HG02852 (cell line): ENCODE data around the gene GTSE1.

Experiments used
- ATAC-seq: cut with Tn5 transposase; IDR thresholded peaks from one replicate; pipeline ENCODE4 v1.9.1; 2021; ENCODE audit warnings: mild to moderate bottlenecking, moderate library complexity; ENCODE audit not compliant: unreplicated experiment

The GTSE1 gene

DNA sequence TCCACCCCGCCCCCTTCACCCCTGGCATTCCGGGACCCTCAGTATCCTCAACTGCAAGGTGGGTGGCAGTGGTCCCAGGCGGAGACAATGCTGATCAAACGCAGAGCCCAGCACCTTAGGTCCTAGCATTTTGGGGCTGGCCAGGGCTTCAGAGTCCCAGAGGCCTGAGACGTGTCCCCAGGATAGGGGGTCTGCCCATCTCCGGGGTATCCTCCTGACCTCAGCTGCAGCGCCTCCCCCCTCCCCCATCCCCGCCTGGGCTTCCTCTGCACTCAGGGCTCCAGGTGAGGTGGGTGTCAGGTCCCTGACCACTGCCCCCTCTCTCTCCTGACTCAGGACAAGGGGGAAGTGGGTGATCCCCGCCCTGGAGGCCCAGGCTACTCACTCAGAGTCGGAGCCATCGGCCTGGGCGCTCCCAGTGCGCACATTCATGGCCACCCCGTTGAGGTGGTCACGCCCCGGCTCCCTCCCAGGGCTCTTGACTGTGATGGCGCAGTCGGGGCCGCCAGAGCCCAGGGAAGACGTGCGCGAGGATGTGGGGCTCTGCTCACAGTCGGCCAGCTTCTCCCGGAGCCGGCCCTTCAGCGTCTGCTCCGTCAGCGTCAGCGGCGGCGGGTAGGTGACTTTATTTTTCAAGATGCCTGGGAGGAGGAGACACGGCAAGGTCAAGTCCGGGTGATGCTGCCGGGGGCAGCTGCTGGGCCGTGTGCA is 67.1 kb downstream of the GTSE1 start:
- ATAC-seq = no peak

- no peak for ATAC-seq
These were observed 67.9 kb downstream of the GTSE1 start for GRCh38 chr22:46364341-46365165.

GRCh38 chr22:46365166-46365624 is 68.5 kb downstream of the GTSE1 start:
- no peak for ATAC-seq

GRCh38 chr22:46366327-46366731 is 69.7 kb downstream of the GTSE1 start:
- ATAC-seq = no peak

DNA sequence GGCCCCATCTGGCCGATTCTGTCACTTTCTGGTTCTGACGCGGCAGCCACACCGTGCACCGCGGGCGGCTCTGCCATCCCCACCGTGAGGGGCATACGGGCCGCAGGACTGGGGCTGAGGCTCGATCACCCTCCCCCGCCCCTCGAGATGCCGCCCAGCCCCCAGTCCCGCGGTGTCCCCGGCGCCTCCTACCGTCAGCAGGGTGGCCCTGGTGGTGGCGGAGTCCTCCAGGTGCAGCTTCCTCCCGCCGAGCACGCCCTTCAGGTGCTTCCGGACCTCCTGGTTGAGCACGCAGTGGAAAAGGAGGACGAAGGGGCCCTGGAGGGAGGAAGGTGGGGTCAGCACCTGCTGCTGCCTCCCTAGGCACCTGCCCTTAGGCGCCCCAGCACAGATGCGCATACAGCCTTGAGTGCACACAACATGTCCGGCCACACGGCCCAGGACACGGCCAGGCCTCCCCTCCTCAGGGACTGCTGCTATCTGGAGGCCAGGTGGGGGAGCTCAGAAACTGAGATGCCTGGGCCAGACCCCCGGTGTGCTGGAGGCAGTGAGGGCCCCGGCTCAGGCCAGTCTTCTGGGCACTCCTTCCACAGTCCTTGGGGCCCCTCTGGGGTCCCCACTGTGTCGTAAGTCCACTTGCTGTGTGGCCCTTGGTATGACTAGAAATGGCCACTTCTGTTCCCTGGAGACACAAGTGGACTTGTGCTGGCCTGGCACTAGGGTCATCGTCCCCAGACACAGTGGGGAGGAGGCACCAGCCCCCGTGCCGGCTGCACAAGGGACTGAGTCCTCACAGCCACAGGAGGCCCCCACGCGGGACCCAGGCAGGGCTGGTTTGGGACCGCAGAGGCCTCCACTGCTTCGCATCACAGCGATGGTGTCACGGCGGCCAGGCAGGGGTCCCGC is 70.4 kb downstream of the GTSE1 start:
- ATAC-seq = no peak

GRCh38 chr22:46367707-46368191 is 71.1 kb downstream of the GTSE1 start:
- no peak for ATAC-seq

DNA sequence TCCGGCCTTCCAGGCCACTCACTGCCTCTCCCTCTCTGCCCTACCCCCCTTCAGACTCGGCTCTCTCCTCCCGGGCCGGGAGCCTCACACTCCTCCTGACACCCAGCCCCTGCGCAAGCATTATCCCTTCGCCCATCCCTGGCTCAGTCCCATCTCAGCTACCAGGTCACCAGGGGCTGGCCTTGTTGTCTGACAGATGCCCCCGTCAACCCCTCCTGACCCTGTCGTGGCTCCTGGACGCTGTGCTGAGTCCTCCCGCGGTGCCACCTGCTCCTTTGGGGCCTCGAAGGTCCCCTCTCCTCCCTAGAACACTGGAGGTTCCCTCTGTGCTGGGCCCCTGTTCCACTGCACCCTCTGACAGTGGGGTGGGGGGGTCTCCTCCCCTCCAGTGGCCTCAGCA is 71.8 kb downstream of the GTSE1 start:
- ATAC-seq = no peak

DNA sequence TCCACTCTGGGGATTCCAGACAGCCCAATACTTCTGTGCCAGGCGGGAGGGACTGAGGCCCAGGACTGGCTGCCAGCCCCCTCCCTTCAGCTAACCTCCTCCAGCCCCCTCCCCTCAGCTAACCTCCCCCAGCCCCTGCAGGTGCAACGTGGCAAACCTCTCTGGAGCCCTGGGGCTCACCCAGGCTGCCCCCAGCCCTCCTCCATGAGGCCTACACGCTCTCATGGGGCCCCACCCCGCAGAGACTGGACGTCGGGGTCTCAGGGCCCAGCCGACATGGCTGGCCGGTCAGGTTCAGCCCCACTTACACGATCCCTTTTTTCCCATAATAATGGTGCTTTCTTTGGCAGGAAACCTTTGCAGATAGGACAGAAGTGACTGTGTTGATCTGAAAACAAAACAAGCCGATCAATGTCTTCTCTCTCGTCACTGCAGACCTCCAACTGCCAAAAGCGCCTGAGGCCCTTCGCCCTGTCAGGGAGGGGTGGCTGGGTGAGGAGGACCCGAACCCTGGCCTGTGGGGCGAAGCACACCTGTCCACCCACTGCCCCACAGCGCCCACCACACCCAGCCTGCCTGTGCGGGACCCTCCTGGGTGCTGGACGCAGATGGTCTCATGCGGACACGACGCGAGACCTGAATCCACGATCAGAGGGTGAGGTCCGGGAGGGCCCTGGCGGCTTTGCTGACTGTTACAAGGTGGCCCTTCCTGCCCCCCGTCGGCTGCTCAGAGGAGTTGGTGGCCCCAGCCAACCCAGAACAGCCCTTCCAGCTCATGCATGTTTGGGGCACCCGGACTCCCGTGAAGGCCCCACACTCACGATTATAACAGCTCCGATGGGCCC is 72.4 kb downstream of the GTSE1 start:
- no peak for ATAC-seq

- ATAC-seq = no peak
These were observed 73.3 kb downstream of the GTSE1 start for GRCh38 chr22:46369716-46370583.

DNA sequence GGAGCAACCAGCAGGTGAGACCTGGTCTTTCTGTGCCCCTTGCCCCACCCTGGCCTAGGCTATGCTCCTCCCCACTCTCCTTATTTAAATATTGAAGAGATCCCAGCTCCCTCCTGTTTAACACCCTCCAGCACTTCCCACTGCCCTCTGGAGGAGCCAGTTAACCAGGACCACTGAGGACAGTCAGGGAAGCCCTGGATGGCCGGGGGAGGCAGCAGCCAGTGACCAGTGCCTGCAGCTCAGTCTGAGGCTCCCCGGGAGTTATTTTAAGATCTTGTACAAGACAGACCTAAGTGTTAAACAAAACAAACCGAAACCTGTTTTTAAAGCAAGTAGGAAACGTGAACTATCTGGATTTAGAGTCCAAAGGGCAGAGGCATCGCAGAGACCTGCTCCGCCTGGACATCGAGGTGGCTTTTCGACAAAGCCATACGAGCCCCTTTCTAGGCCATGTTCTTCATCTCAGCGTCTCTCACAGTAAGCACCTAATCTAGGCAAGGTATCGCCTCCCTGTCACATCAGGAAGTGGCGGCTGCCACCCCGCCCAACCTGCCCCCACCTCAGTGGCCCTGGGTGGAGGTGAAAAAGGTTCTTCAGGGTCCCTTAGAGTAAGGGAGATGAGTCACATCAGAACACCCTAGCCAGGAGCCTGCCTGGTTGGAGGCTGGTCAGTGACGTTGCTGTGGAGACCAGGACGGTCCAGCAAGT is 74.1 kb downstream of the GTSE1 start:
- ATAC-seq = no peak

GRCh38 chr22:46371623-46372226 is 75.1 kb downstream of the GTSE1 start:
- ATAC-seq = no peak

DNA sequence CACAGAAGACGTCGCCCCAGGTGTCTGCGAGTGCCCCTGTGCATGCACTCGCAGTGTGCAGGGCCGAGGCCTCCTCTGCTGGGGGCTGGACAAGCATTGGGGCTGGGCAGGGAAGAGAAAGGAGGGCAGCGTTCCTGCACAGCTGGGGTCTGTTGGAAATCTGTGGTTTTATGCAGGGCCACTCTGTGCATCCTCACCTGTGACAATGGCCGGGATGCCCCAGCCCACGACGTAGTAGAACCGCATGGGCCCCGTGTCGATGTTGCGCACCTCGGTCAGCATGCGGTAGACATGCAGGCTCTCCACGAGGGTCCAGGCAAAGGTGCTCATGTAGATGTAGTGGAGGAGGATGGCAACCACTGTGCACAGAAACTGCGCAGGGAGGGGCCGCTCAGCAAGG is 76.0 kb downstream of the GTSE1 start:
- no peak for ATAC-seq

DNA sequence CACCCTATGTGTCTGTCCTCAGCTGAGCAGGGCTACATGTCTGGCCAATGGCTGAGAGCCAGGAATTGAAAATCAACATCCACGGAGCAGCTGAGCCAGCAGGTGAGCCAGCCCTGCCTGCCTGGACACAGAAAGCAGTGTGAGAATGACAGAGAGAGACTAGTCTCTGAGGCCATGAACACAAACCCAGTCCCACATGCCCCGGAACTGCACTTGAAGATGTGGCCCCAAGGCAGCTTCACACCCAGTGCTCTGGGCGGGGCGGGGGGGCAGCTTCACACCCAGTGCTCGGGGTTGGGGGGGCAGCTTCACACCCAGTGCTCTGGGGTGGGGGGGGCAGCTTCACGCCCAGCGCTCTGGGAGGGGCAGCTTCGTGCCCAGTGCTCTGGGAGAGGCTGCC is 76.5 kb downstream of the GTSE1 start:
- no peak for ATAC-seq

DNA sequence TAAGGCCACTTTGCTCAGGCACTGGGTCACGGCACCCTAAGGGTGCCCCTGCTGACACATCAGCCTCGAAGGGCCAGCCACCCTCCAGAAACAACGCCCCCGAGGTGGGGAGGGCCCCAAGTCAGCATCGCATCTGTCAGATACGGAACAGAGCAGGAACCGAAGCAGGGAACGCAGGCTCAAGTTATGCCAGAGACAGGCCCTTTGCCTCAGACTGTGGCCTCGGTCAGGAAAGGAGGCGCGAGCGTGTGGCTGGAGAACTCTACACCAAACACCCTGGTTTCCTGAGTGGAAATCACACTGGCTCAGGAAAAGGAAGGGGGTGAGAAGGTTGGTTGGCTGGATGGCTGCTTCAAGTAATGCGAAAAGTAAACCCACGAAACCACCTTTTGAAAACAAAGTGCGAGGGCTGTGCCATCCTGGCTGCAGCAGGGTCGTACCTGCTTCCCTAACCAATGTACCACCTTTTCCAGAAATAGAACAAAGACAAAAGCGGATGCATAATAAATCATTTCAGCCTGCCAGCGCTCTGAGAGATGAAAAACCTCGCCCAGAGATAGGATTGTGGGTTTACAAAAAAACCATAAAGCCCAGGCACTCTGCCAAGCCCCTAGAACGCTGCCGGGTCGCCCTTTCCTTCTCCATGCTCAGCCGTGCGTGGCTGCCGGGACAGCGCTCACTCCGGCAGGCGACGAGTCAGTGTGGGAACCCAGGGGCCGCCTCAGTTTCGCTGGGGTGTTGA is 77.4 kb downstream of the GTSE1 start:
- no peak for ATAC-seq

GRCh38 chr22:46374663-46375474 is 78.2 kb downstream of the GTSE1 start:
- no peak for ATAC-seq

- ATAC-seq = no peak
These were observed 79.4 kb downstream of the GTSE1 start for GRCh38 chr22:46376111-46376510.
